ENCODE data around the gene SEL1L3.

Gene SEL1L3

DNA sequence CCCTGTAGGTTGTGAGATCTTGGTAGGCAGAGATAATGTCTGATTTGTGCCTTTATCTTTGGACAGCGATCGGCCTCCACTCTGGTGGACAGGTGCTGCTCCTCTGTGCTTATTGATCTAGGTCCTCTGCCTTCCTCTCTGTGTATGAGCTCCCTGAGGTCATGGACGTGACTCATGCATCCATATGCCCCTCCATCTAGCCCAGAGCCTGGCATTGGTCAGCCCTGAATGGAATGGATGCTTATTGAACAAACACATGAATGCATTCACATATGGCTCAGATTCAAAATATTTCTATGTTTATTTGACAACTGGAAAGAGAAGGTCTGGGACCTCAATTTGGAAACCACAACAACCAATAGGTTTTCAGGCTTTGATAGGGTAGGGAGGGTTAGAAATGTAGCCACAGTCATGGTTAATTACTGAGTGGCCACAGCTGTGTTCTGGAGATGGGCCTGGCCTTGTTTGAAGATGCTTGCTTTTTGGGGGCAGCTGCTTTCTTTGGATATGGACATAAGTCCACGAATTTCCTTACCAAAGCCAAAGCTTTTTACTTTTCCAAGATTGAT, 76.2 kb downstream of the SEL1L3 start:
- DNase-seq (ENCODE audit: low read depth) = no peak
- no peak overlapping the region for H3K4me3 ChIP-seq (replicated peaks; ENCODE audit: low read depth, low read length)
- TF ChIP-seq, protein P1, sequence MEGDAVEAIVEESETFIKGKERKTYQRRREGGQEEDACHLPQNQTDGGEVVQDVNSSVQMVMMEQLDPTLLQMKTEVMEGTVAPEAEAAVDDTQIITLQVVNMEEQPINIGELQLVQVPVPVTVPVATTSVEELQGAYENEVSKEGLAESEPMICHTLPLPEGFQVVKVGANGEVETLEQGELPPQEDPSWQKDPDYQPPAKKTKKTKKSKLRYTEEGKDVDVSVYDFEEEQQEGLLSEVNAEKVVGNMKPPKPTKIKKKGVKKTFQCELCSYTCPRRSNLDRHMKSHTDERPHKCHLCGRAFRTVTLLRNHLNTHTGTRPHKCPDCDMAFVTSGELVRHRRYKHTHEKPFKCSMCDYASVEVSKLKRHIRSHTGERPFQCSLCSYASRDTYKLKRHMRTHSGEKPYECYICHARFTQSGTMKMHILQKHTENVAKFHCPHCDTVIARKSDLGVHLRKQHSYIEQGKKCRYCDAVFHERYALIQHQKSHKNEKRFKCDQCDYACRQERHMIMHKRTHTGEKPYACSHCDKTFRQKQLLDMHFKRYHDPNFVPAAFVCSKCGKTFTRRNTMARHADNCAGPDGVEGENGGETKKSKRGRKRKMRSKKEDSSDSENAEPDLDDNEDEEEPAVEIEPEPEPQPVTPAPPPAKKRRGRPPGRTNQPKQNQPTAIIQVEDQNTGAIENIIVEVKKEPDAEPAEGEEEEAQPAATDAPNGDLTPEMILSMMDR (IDR thresholded peaks at IDR 0.05; ENCODE audit: low read length, missing control alignments) = no peak

DNA sequence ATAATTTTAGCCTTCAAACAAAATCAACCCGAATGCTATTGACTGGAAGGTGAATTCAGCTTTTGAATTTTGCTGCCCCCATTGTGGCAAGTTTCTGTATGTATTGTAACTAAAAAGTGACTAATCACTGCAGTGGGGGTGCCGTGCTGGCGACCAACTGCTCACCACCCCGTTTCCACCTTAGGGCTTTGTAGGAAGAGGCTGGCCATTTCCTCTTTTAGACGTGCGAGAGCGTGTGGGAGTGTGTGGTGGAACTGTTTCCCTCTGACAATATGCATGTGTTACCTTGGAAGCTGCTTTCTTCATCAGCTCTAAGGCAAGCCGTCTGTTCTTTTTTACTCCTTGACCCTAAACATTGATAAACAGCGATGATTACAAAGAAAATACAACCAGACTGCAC, 78.8 kb downstream of the SEL1L3 start:
- H3K4me3 ChIP-seq (replicated peaks; ENCODE audit: low read depth, low read length) = no peak overlapping the region
- peak; percentile 64 for DNase-seq (ENCODE audit: low read depth)
- TF ChIP-seq, protein P1 (IDR thresholded peaks at IDR 0.05; ENCODE audit: low read length, missing control alignments) = no peak

DNA sequence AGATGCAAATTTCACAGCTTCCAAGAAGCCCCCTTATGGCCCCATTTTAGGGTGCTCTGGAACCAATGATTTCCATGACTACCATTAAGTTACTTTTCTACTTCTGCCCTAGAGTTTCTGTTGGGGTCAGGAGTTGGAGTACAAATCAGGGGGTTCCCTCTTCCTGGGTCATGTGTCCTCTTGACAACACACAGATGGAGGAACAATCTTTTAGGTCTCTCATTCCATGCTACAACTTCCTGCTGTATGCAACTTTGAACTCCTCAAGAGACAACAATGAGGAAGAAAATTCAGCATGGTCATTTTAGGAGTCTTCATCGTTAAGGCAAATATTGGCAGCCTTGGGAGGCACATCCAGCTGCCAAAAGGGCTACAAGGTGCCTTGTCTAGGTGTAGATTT, 79.7 kb downstream of the SEL1L3 start:
- DNase-seq (ENCODE audit: low read depth) = no peak
- H3K4me3 ChIP-seq (replicated peaks; ENCODE audit: low read depth, low read length) = no peak overlapping the region
- TF ChIP-seq, protein P1 (IDR thresholded peaks at IDR 0.05; ENCODE audit: low read length, missing control alignments) = no peak

DNA sequence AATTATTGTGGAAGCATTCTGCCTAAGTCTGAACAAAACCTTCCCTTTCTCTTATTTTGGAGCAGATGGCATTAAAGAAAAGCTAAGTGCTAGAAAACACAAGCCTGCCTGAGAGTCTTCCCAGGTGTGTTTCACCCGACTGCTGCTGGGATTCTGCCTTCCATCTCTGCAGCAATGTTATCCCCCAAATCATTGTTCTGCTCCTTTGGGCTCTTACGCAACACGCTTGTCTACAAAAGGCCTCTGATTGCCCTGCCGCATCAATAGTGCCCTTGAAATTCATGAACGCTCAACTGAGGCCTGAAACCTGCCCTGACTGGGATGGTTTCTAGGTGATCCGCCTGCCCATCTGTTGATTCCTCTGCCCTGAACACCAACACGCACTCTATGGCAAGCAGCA, 80.3 kb downstream of the SEL1L3 start:
- no peak overlapping the region for H3K4me3 ChIP-seq (replicated peaks; ENCODE audit: low read depth, low read length)
- DNase-seq (ENCODE audit: low read depth) = no peak
- TF ChIP-seq, protein P1 (IDR thresholded peaks at IDR 0.05; ENCODE audit: low read length, missing control alignments) = no peak

DNA sequence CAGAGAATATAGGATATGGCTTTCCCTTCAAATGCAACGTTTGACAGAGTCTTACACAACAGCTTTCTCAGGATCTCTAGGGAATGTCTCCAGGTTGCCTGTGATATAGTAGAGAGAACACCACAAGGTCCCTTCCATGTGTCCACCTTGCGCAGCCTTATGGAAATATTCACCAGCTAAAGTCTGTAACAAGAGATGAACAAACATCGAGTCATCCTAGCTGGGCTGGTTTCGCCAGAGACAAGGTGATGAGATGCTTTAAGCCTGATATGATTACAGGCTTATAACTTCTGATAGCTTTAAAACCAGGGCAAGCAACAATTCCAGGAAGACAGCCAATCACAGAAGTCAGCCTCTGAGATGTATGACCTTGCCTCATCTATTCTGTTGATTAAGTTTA, 83.8 kb downstream of the SEL1L3 start:
- TF ChIP-seq, protein P1 (IDR thresholded peaks at IDR 0.05; ENCODE audit: low read length, missing control alignments) = no peak
- no peak overlapping the region for H3K4me3 ChIP-seq (replicated peaks; ENCODE audit: low read depth, low read length)
- DNase-seq (ENCODE audit: low read depth) = no peak

DNA sequence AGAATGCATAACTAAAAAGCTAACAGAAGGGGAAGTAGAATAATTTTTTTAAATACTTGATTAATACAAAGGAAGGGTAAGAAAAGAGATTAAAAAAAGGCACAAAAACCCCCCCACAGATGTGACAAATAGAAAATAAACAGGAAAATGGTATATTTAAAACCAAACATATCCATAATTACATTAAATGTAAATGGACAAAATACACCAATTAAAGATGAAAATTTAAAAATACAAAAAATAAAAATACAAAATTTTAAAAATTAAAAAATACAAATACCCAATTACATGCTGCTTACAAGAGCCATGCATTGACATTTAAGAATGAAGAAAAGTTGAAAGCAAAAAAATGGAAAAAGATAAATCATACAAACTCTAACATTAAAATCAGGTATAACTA, 86.0 kb downstream of the SEL1L3 start:
- H3K4me3 ChIP-seq (replicated peaks; ENCODE audit: low read depth, low read length) = no peak overlapping the region
- DNase-seq (ENCODE audit: low read depth) = no peak
- TF ChIP-seq, protein P1 (IDR thresholded peaks at IDR 0.05; ENCODE audit: low read length, missing control alignments) = no peak

DNA sequence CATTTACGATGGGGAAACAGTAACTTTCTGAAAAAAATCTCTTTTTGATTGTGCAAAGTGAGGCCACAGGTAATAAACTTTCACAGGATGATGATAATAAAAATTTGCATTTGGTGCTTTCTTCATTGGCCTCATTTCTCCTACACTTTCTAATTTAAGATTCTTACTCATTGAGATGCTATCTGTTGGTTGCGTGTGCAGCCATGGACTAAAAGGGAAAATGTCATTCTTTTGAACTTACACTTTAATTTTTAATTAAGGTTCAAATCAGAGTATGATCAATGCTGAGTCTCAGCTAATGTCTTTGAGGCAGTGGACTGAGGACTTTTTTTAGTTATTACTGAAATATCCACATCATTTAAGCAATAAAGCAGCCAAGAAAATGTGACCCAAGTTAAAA, 87.6 kb downstream of the SEL1L3 start:
- H3K4me3 ChIP-seq (replicated peaks; ENCODE audit: low read depth, low read length) = no peak overlapping the region
- TF ChIP-seq, protein P1 (IDR thresholded peaks at IDR 0.05; ENCODE audit: low read length, missing control alignments) = no peak
- DNase-seq (ENCODE audit: low read depth) = no peak
